Breast epithelium (tissue), 3 donors: ENCODE data around the gene GRAMD2A.

Experiments
- POLR2AphosphoS5 ChIP-seq, 3 donors: sonication (generic); formaldehyde crosslinking; IDR thresholded peaks; one replicate each; pipeline ENCODE4 v1.6.1; 2017; ENCODE audit warnings: antibody characterized with exemption in 3 of 3
- TF ChIP-seq, protein P1 (sequence below), 3 donors: fragments of 450-650 bp; IDR thresholded peaks; one replicate each; pipeline ENCODE4 v1.5.1; 2016 to 2017; ENCODE audit warnings: antibody characterized with exemption in 3 of 3, mild to moderate bottlenecking in 3 of 3, moderate library complexity in 3 of 3

DNA sequence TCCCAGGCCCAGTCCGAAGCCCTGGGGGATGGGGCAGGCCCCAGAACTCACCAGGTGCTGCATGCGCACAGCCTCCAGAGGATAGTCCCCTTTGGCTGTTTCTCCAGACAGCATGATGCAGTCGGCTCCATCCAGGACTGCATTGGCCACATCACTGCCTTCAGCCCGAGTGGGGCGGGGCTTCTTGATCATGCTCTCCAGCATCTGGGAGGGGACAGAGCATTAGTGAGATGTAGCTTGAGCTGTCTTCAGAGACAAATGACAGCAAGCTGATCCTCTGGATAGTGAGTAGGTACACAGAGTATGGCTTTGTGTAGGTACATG is 9.1 kb upstream of the GRAMD2A start:
- TF ChIP-seq, protein P1, sequence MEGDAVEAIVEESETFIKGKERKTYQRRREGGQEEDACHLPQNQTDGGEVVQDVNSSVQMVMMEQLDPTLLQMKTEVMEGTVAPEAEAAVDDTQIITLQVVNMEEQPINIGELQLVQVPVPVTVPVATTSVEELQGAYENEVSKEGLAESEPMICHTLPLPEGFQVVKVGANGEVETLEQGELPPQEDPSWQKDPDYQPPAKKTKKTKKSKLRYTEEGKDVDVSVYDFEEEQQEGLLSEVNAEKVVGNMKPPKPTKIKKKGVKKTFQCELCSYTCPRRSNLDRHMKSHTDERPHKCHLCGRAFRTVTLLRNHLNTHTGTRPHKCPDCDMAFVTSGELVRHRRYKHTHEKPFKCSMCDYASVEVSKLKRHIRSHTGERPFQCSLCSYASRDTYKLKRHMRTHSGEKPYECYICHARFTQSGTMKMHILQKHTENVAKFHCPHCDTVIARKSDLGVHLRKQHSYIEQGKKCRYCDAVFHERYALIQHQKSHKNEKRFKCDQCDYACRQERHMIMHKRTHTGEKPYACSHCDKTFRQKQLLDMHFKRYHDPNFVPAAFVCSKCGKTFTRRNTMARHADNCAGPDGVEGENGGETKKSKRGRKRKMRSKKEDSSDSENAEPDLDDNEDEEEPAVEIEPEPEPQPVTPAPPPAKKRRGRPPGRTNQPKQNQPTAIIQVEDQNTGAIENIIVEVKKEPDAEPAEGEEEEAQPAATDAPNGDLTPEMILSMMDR (IDR thresholded peaks at IDR 0.05): no peak
- no peak for TF ChIP-seq POLR2AphosphoS5 (IDR thresholded peaks at IDR 0.05)
